Measurements from ENCODE around the gene PRRT4.

The PRRT4 gene

DNA sequence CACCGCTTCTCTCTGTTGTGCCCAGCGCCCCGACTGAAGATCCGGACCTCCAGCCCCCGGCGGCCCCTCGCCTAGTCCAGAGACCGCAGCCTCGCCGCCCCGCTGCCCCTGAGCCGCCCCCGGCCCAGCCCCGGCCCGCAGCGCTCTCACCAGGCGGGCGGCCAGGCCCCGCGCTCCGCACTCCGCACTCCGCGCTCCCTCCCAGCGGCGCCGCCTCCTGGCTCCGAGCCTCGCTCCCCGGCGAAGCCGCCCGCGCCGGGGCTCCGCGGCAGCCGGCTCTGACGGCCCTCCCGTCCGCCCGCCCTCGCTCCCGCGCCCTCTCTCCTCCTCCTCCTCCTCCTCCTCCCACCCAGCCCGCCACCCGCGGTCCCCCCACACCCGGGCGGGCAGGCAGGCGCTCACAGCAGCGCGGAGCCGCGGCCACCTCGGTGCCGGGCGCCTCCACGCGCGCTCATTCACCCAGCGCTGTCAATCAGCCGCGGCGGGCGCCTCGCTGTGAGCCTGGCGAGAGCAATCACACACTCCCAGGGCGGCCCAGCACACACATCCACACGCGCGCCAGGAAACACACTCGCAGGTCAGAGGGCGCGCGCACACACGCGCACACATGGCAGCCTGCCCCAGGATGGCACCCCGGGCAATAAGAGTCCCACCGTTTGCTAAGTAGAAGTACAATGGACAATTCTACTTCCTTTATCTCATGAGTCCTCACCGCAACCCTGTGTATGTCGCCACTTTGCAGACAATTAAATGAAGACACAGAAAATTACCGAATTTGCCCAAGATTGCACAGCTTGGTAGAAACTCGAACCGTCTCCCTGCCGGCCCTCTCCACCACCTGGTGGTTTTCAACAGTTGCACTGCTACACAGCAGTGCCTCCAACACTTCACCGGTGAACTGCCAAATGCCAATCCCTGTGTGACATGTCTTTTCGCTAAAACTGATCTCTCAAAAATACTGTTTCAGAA, at the start of gene PRRT4:
TSS of gene PRRT4 (minus strand) at position 280 of the 969 bp plus-strand sequence.
- peak; percentile 40 for DNase-seq

DNA sequence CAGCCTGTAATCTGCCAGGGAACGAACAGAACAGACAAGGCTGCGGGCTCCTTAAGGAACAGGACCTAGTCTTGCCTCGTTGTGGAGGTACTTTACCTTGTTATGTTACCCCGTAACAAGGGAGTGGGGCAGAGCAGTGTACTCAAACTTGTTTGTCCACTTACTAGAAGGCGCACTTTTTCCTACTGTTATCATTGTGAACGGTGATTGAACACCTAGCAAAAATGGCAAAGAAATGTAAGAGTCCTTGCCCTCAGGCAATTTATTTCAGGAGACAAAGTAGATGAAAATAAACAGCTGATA, 48.9 kb upstream of the PRRT4 start:
- no peak for DNase-seq

DNA sequence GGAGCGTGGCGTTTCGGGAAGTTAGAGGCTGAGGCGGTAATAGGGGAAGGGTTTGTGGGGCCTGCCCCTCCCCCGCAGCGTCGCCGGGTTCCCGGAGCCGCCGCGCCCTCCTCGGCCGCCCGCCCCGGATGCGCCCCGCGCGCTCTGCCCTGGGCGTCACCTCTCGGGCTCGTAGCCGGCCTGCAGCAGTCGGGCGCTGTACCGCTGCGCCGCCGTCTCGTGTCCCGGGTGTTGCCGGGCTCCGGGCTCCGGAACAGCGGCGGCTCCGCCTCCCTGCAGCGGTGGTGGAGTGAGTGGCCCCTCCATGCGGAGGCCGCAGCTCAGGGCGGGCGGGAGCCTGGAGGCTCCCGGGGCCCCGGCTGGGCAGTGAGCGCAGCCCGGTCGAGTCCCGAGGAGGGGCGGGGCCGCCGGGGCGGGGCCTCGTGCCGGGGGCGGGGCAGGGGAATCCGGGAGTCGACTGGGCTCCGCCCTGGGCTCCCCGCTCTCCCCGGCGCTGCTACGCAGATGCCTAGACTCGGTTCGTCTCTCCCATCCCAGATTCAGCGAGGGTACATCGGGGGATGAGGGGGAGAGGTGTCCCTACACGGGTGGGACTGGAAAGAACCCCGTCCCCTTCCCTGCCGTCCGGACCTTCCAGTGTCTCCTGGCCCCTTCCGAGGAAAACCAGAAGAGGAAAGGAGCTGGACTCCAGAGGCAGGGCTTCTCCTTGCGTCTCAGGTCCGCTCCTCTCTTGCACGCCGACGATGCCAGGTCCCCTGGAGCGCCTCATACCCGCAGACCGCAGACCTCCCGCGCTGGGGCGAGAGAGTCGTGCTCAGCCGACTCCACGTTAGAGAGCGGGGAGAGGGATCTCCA, 48.3 kb upstream of the PRRT4 start, which contains the start of gene IMPDH1:
TSS of gene IMPDH1 (minus strand) at position 387 of the 855 bp plus-strand sequence. CDS start at position 306, 81 bp downstream.
- no peak for DNase-seq

DNA sequence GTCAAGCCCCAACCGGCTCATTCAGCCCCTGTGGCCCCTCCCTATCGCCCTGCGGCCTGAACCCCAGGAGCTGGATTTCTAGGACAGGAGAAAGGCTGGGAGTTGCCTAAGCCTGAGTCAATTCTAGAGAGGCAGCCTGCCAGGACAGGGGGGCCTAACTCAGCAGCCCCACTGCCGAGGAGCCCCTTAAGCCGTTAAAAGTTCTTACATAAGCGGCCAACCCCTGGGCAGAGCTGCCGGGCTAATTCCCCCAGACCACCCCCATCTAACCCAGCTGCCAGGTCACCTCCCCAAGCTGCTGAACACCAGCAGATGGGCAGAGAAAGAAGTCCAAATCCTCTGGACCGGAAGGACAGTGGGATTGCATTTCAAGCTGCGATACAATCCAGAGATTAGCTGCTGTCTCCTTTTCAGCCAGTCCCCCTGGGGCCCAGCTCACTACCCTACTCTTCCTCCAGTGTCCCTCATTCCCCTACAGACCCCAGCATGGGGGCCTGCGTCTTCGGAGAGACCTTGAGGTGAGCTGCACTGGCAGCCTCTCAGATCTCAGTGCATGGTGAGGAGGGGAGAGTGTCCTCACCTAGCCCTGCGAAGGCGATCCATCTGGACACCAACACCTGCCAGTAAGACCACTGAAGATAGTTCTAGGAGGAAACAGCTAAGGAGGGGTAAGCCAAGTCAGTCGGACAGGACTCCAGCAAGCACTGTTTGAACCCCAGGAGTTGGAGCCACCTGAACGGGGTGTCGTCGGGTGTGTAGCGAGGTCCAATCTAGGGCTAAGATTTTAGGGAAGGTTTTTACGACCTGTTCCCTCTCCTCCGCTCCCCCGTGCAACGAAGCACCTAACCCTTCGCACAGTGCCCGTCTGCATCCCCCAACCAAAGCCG, 47.5 kb upstream of the PRRT4 start:
- DNase-seq = no peak

DNA sequence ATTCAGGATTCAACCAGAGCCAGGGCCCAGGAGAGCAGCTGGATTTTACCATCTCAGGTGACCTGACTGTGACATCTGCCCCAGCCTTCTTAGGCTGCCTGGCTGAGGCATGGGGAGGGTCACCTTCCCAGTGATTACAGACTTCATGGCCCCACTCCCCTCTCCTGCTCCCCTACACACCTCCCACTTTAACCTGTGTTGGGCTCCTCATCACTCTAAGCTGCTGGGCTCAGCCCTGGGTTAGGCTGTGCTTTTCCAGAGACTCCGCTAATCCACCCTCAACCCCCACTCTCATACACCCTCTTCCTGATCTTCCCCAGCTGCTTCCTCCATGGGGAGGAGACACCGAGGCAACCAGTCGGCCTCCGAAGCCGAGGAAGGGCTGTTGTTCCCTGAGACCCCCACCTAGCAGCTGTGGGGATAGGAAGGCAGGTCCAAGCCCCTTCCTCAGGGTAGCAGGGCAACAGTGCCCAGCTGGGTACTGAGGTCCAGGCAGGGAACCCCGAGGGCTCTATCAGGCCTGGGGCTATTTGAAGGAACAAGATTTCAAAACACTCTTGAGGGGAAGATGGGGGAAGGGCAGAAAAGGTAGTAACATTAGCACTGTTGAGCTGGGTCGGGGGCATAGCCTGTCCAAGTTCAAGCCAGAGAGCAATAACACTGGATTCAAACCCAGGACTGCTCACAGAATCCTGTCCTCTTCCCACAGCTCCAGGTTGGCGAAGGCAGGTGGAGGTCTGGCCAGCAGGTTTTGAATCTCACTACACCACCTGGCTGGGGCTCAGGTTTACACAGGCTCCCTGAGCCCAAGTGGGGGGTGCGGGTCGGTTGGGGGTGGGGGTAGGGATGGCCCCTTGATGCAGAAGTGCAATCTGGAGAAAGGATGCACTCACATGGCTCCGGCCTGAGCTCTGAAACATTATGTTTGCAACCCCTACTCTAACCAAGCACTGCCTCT, 46.5 kb upstream of the PRRT4 start:
- DNase-seq = no peak

DNA sequence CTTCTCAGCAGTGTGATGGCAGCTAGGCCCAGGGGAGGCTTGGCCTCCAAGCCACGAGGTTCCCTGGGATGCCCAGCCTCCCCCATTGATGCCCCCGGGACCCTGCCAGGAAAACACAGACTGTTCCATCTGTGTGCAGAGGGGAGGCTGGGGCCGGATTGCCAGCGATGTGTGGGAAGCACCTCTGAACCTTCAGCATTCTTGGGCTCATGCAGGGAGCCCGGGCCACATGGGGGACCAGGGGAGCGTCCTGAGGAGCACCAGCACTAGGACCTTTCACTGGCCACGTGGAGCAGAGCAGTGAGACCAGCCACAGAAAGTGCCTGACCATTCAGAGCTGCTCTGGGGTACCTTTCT, 45.7 kb upstream of the PRRT4 start:
- DNase-seq = no peak

DNA sequence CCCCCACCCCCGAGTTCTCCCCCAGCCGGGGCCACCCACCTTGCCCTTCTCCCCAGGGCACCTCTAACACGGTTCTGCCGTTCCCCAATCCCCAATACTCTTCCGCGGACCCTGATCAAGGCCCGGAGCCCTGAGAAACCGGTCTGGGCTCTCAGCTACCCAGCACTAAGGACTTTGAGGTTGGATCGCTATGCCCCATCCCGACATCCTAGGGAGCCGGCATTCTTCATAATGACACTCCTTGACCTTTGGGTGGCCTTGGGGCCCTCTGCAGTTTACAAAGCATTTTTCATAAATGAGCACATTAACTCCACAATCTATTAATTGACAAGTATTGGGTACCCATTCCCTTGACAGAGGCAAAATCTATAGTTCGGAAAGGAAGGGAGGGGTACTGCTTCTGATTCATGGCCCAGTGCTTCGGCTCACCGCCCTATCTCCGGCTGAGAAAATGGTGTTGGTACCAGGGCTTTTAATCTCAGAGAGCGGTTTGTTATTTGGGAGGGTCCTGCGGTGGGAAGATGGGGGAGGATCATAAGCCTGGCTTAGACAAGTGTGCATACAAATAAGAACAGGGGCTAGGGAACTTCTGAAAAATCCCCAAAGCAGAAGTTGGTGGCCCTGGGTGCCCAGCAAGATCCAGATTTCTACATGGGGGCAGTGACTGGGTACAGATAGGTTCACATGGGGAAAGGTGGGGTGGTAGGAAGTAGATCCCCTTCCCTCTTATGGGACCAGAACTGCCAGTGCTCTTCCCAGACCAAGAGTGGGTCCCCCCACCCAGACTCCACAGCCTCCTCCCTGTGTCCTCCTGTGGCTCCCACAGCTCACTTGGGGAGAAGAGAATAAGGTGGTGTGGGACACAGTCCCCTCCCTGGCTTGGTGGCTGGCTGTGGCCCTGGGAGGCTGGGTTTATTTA, 45.1 kb upstream of the PRRT4 start:
- no peak for DNase-seq

DNA sequence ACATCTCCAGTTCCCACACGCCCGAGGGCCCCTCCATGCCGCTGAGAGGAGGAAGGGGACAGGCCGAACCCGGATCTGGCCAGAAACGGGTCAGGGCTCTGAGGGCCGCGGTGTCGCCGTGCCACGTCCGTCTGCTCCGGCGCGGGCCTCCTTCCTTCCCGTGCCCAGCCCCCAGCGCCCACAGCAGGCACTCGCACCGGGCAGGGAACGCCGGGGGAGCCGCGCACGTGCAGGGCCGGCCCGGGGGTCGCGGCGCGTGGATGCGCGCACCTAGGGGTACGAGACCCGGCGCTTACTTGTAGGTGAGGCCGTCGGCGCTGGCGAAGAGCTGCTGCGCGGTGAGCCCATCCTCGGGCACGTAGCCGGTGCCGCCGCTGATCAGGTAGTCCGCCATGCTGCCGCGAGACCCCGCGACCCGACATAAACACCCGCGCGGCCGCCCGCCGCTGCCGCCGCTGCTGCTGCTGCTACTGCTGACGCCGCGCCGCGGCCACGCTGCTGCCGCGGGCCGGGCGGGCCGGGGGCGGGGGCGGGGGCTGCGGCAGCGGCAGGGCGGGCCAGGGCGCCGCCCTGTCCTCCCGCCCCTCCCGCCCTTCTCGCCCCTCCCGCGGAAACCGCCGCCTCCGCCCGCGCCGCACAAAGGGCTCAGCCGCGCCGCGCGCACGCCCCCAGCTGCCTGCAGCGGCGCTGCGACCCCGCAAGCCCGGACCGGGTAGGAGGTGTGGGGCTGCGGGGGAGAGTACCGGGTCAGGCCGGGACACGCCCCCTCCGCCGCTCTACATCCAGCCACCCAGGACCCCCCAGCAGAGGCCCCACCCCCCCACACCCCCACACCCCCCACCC, 44.2 kb upstream of the PRRT4 start:
- no peak for DNase-seq

DNA sequence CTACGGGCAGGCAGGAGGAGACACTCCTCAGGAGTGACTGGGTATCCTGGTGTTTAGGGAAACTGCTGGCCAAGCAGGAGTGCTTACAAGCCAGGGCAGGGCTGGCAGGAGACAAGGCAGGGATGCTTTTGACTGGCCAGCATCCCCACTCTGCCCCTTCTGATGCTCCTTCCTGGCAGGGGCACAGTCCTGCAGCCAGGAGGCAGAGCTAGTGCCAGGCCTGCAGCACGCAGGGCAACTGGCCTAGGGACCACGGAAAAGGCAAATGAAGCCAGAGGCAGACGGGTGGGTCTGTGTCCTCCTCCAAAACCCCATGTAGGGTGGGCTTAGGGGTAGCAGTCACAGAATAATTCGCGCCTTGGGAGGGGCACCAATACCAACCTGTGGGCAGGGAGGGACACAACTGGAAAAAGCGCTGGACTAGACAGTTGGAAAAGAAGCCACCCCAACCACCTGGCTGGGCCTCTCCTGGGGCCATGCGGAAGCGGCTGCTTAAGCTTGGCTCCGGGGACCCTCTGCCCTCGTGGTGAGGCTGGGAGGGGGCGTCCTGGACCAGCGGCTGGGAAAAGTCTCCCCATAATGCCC, 43.5 kb upstream of the PRRT4 start:
- DNase-seq = no peak

DNA sequence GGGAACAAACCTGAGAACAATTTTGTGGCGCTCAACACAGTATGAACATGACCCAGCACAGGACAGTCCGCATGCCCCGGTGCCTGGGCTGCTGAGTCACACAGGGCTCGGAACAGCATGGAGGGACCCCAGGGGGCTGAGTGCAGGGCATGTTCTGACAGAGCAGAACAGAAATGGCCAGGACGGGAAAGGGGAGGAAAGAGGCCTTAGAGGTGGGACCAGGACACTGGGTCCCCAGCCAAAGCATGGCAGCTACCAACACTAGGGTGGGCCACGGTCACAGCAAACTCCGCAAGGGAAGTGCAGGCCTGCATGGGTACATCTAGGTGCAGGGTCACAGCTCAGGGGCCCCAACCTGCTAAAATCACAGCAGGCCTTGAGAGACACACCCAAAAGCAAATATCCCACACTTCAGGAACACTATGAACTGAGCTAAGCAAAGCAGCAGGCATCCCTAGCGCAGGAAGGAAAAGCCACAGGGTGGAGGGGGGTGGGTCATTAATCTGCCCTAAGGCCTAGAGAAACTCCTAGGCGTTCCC, 42.7 kb upstream of the PRRT4 start:
- no peak for DNase-seq

DNA sequence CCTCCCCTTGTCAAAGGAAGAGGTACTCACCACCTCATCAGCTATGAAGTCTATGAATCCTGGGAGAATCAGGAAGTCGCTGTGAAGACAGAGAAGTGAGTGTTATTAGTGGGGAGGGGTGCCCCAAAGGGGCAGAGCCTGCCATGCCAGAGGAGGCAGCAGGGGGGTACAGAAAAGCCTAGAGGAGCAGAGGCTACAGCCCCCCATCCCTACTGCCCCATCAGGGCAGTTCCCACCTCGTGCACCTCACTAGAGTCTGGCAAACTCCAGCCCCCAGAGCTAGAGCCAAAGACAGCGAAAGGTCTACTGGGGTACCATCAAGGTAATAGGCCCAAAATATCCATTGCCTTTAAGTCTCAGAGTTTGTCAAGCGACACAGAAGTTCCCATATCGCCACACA, 42.2 kb upstream of the PRRT4 start:
- no peak for DNase-seq

DNA sequence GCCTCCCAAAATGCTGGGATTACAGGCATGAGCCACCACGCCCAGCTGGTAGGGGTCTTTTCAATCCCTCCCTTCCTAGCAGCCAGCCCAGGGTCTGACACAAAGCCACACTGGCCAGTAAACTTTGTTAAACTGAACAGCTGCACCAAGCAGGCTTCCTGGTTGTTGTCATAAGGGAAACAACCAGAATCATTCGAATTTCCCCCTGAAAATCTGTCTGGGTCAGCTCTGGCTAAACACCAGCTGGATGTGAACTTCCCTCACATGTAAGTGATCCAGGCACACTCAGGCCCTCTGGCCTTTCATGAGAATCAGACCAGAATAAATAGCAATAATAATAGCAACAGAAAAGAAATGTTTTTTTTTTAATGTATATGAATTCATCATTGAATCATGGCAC, 40.9 kb upstream of the PRRT4 start:
- DNase-seq = no peak

DNA sequence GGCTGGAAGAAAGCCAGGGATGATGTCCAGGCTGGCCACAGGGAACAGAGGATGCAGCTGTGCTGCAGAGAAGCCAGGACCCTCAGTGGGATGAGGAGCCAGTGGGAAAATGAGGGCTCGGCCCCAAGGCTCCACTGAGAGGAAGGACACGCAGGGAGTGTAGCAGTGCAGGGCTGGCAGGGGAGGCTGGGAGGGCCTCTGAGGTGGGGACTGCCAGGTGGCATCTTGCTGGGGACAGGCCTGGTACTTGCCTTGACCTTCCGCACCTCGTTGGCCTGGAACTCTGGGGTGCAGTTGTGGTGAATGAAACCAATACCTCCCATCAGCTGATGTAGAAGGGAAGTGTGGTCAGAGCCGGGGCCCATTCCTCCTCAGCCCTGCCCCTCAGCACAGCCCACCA, 39.1 kb upstream of the PRRT4 start:
- DNase-seq = no peak

DNA sequence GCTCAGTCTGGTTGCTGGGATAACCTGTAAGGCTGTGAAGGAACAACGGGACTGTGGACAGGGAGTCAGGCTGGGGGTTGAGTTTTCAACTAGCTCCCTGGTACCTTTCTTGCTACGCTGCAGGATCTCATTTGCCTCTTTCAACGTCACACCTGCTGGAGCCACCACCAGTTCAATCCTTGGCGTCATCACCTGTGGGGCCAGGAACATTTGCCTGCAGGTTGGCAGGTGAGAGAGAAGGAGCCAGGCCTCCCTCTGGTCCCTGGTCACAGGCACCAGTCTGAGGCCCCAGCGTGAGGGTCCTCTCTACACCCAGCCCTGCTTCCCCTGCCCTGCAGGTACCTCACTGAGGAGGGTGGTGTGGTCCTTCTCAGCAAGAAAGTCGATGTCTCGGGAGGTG, 38.5 kb upstream of the PRRT4 start:
- no peak for DNase-seq

DNA sequence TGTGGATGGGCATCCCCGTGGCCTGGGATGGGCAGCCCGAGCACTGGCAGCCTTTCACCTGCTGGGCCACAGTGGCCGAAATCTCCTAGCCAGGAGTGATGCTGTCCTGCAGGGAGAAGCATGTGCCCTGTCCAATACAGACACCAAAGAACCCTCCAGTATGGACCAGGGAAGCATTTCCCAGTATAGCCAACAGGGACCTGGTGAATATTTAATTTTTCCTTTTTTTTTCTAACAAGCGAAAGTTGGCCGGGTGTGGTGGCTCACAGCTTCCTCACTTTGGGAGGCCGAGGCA, 37.3 kb upstream of the PRRT4 start:
- no peak for DNase-seq

DNA sequence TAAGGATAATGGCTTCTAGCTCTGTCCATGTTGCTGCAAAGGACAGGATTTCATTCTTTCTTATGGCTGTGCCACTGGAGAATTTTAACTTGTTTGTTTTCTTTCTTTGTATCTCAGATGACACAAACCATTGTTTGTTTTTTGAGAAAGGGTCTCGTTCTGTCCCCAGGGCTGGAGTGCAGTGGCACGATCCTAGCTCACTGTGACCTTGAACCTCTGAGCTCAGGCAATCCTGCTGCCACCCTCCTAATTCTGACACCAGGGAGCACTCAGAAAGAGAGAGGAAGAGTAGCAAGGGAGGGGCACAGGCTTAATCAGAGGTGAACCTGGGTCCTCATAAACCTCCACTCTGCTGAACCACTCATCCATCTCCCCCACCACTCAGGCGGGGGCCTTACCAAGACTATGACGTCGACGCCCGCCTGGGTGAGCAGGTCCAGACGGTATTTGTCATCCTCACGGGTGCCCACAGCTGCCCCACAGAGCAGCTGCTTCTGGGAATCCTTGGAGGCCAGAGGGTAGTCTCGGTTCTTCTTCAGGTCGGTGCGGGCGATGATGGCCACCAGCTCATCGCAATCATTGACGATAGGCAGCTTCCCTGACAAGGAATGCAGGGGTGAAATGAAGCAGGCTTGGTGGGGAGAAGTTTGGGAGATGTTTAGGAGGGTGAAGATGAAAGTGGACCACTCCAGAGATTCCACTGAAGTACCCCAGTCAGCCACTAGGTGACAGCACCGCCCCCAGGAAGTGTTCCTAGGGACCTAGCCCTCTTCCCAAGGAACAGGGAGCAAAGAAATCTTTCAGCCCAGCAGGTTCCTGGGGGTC, 36.7 kb upstream of the PRRT4 start:
- peak; percentile 47 for DNase-seq

DNA sequence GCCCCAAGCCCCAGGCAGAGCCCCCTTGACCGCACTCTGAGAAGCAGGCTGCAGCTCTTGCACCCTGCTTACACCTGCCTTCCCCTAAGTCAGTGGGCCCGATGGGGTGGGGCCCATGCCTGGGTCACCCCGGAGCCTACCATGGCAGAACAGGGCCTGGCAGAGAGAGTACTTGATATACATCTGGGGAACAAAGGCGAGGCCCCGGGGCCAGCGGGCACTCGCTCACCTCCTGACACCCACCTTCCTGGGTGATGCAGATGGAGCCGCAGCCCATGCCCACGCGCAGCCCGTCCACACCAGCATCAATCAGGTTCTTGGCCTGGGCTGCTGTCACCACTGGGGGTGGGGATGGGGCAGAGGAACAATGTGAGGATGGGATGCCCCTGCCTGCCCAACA, 34.9 kb upstream of the PRRT4 start:
- no peak for DNase-seq

DNA sequence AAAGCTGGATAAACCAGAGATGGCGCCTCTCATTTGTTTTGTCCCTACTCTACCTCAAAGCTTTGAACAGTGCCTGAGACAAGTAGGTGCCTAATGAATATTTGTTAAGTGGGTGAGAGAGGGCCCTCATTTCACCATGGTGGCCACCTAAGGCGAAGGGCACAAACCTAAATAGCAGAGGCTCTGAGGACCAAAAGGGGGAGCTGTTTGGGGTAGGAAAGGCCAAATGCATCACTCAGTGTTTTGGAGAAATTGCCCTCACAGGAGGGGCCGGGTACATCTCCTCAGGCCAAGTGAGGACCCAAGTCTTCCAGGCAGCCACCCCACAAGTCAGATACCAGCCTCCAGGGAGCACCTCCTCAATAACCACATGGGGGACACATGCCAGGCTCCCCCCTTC, 34.3 kb upstream of the PRRT4 start:
- no peak for DNase-seq
